KMS-11 (cell line): ENCODE results near the gene DAB2IP.

ENCODE experiments used
- H2AFZ ChIP-seq: fragments of 200-600 bp; sonication (generic); 2 replicates; pipeline ENCODE4 v1.6.1; 2016; ENCODE audit warnings: antibody characterized with exemption, mixed run types, low read depth
- H3K27ac ChIP-seq: fragments of 200-600 bp; sonication (generic); 2 replicates; pipeline ENCODE4 v1.6.1; 2016; ENCODE audit warnings: mild to moderate bottlenecking, mixed run types
- H3K27me3 ChIP-seq: fragments of 200-600 bp; sonication (generic); 2 replicates; pipeline ENCODE4 v1.6.1; 2017; ENCODE audit warnings: mild to moderate bottlenecking, low read depth, mixed run types, moderate library complexity; ENCODE audit not compliant: insufficient read depth
- H3K36me3 ChIP-seq: fragments of 200-600 bp; sonication (generic); 2 replicates; pipeline ENCODE4 v1.6.1; 2017; ENCODE audit warnings: mild to moderate bottlenecking, mixed run types; ENCODE audit not compliant: insufficient read depth
- H3K4me1 ChIP-seq: fragments of 200-600 bp; sonication (generic); 2 replicates; pipeline ENCODE4 v1.6.1; 2016; ENCODE audit warnings: mild to moderate bottlenecking, low read depth, mixed run types; ENCODE audit not compliant: poor library complexity, severe bottlenecking
- H3K4me2 ChIP-seq: fragments of 200-600 bp; sonication (generic); 2 replicates; pipeline ENCODE4 v1.7.0; 2016; ENCODE audit warnings: mild to moderate bottlenecking, mixed run types
- H3K4me3 ChIP-seq: fragments of 200-600 bp; sonication (generic); IDR thresholded peaks from 2 replicates; pipeline ENCODE4 v1.6.1; 2017; ENCODE audit warnings: low read depth, low read length, mixed read lengths; ENCODE audit not compliant: insufficient read depth
- H3K79me2 ChIP-seq: fragments of 200-600 bp; sonication (generic); 2 replicates; pipeline ENCODE4 v1.6.1; 2016; ENCODE audit warnings: low read depth, mixed run types; ENCODE audit not compliant: insufficient read depth
- H3K9ac ChIP-seq: fragments of 200-600 bp; sonication (generic); 2 replicates; pipeline ENCODE4 v1.6.1; 2016; ENCODE audit warnings: mild to moderate bottlenecking, mixed run types
- H4K20me1 ChIP-seq: fragments of 200-600 bp; sonication (generic); 2 replicates; pipeline ENCODE4 v1.6.1; 2016; ENCODE audit warnings: mild to moderate bottlenecking, mixed run types; ENCODE audit not compliant: insufficient read depth
- CTCF ChIP-seq: fragments of 200-600 bp; sonication (generic); conservative IDR thresholded peaks from 2 replicates; pipeline ENCODE4 v1.6.1; 2017; ENCODE audit warnings: low read depth, mild to moderate bottlenecking, antibody characterized with exemption, low read length, moderate library complexity, mixed read lengths

DAB2IP gene

GRCh38 chr9:121607434-121608167 is 43.8 kb upstream of the DAB2IP start:
- H3K9ac ChIP-seq: no peak overlapping the region
- no peaks in the 10 kb centered on the region for H3K27me3 ChIP-seq
- H3K4me2 ChIP-seq: no peak overlapping the region
- H3K4me1 ChIP-seq: no peaks in the 10 kb centered on the region
- no peaks in the 10 kb centered on the region for H3K36me3 ChIP-seq
- no peak overlapping the region for H3K4me3 ChIP-seq
- H3K79me2 ChIP-seq: no peaks in the 10 kb centered on the region
- no peak overlapping the region for H3K27ac ChIP-seq
- H2AFZ ChIP-seq: no peak overlapping the region
- no peak for TF ChIP-seq CTCF
- no peaks in the 10 kb centered on the region for H4K20me1 ChIP-seq

GRCh38 chr9:121608168-121608853 is 43.1 kb upstream of the DAB2IP start:
- Histone ChIP-seq H4K20me1 (no peaks in the 10 kb centered on the region), H3K36me3 (no peaks in the 10 kb centered on the region), H3K79me2 (no peaks in the 10 kb centered on the region), H3K4me1 (no peaks in the 10 kb centered on the region), H3K27ac (no peak overlapping the region), H3K9ac (no peak overlapping the region), H3K4me3 (no peak overlapping the region), H3K4me2 (no peak overlapping the region), H3K27me3 (no peaks in the 10 kb centered on the region), H2AFZ (no peak overlapping the region)
- TF ChIP-seq CTCF: no peak

GRCh38 chr9:121609822-121610637 is 41.4 kb upstream of the DAB2IP start:
- H3K4me2 ChIP-seq: no peak overlapping the region
- no peaks in the 10 kb centered on the region for H3K4me1 ChIP-seq
- no peaks in the 10 kb centered on the region for H3K36me3 ChIP-seq
- H3K9ac ChIP-seq: no peak overlapping the region
- no peak overlapping the region for H3K4me3 ChIP-seq
- no peak overlapping the region for H3K27ac ChIP-seq
- H2AFZ ChIP-seq: no peak overlapping the region
- H3K79me2 ChIP-seq: no peaks in the 10 kb centered on the region
- no peaks in the 10 kb centered on the region for H3K27me3 ChIP-seq
- TF ChIP-seq CTCF: no peak
- H4K20me1 ChIP-seq: no peaks in the 10 kb centered on the region

GRCh38 chr9:121610638-121610953 is 40.8 kb upstream of the DAB2IP start:
- no peak overlapping the region for H3K9ac ChIP-seq
- H3K4me1 ChIP-seq: no peaks in the 10 kb centered on the region
- no peaks in the 10 kb centered on the region for H4K20me1 ChIP-seq
- no peaks in the 10 kb centered on the region for H3K27me3 ChIP-seq
- no peak overlapping the region for H2AFZ ChIP-seq
- no peaks in the 10 kb centered on the region for H3K36me3 ChIP-seq
- no peak for TF ChIP-seq CTCF
- no peaks in the 10 kb centered on the region for H3K79me2 ChIP-seq
- H3K4me3 ChIP-seq: no peak overlapping the region
- H3K4me2 ChIP-seq: no peak overlapping the region
- H3K27ac ChIP-seq: no peak overlapping the region
